Occipital lobe (tissue), 2 donors: Measurements from ENCODE around the gene NOTO. TPM values are rescaled to one million over a fixed set of nuclear protein-coding genes. Genes with fewer than 3 reads are reported as not detected.

Source experiments
- DNase-seq: peaks from one replicate; lab custom pipeline; 2025; lab: John Stamatoyannopoulos, UW
- total RNA-seq: library from RNA; depleted of rRNA; stranded (reverse); fragments of >200 nt; gene quantifications from one replicate; pipeline ENCODE4 v1.2.3, GENCODE V29; 2014

The NOTO gene
- total RNA-seq, 1 donor from 2014 or later, result not detected

- DNase-seq, result peak; percentile 91
Observed at GRCh38 chr2:73233932-73234832, 31.8 kb downstream of the NOTO start, which contains the start of gene CCT7. TSS of gene CCT7 (plus strand) at chr2:73234308. CDS start at chr2:73234379, 71 bp downstream.

GRCh38 chr2:73235315-73236028 lies 33.1 kb downstream of the NOTO start:
- no peak for DNase-seq

DNA sequence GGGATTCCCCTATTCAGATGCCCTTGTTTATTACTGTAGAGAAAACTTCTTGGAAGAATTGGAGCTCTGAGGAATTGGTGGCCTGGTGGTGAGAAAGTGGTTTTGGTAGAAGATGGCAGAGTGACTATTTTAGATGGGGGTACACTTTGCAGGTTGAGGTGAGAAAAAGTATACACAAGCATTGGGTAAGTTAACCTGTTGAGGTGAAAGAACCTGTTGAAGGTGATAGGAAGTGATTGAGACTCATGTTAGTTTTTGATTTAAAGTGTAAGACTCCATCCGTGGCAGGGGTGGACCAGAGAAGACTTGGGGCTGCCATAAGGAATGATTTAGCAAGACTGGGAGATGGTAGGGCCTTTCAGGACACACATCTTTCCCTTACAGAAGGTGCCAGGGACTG lies 34.8 kb downstream of the NOTO start:
- DNase-seq, result no peak

- DNase-seq, result no peak
Observed at GRCh38 chr2:73238149-73238548, 35.8 kb downstream of the NOTO start.

DNA sequence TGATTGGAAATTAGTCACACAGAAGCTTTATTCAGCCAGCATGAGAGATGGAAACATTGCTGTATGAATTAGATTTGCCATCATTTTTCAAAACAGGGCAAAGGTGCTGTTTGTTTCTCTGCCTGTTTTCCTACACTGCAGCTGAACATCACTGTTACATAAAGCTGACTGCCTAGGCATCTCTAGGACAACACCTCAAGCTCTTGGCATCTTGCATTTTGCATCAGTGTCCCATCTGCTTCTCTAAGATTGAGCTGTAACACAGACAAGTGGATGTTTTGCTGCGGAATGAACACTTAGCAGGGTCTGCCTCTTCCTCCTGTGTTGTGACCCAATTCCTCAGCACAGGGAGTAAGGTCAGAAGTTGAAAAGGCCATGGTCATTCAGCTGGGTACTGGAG lies 36.6 kb downstream of the NOTO start:
- DNase-seq, result no peak

DNA sequence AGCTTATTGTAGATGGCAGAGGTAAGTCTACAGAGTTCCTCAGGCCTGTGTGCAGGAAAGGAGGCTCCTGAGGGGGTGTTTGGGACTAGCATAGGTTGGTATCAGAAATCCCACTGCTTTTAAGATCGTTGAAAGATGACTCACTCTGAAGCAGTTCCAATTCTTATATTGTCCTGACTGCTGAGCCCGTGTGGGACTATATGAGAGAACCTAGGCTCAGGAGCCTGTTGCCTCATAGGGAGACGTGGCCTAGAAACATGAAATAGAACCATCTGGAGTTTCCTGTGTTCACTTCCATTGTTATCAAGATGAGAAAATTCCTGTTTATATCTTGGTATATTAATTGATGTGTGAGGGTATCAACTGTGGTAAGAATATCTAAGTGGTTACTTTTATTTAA lies 37.4 kb downstream of the NOTO start:
- no peak for DNase-seq

DNA sequence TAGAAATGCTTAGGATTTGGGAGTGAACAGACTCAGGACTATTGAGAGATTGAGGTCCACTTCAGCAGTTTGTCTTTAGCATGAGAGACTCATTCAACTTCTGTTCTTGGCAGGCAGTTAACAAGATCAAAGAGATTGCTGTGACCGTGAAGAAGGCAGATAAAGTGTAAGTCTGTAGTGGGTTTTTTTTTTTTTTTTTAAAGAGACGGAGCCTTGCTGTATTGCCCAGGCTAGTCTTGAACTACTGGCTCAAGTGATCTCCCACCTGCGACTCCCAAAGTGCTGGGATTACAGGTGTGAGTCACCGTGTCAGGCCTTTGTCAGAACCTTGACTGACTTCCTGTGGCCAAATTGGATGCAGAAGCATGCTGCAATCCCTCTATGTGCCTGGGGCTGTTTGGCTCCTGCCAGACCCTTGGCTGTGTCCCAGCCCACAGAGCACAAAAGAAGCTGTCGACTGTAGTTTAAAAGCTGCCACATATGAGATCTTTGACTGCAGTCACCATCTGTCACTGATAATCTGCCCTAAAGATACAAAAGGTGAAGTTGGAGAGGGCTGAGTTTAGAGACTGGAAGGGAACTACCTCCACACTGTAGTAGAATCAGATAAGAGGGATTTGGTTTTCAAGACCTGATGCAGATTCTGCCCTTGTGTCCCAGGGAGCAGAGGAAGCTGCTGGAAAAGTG lies 41.7 kb downstream of the NOTO start:
- no peak for DNase-seq

DNA sequence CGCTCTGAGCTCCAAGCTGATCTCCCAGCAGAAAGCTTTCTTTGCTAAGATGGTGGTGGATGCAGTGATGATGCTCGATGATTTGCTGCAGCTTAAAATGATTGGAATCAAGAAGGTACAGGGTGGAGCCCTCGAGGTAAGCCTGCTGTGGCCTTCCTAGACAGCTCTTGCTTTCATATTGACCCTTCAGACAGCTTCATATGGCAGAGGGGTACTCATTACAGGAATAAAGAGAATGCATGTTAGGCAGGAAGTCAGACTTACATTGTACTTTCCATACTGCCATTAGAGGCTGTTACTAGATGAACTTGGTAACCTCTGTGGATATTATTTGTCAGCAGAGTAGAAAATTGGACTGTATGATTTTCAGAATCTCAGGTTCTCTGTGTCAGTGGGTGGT lies 42.2 kb downstream of the NOTO start:
- DNase-seq, result no peak

DNA sequence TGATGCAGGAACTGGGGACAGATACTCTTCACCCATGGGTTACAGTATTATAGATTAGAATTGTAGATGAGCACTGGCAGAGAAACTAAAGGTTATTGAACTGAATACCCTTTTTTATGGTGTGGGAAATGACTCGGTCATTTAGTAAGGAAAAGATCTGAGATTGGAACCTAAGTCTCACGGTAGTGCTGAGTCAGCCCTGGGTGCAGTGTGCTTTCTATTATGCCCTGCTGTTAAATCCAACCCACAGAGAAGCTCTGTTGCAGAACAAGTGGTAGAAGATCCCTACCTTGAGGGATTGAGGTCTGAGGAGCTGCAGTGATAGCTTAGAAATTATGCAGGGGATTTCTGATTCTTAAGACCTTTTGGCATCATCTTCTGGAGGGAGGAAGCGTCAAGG lies 44.5 kb downstream of the NOTO start:
- DNase-seq, result no peak

DNA sequence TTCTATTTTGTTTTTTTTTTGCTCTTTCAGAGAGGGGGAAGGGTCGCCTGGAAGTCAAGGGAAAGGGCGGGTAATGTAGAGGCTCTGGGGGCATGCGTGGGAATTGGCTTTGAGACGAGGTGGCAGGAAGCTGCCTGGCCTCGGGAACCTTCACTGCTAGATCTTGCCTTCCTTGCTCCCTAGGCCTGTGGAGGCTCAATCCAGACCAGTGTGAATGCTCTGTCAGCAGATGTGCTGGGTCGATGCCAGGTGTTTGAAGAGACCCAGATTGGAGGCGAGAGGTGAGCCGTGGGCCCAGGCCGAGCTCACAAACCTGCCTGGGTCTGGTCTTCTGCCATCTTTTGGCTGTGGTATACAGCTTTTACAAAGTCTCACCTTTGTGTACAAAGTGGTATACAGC lies 47.3 kb downstream of the NOTO start:
- no peak for DNase-seq

GRCh38 chr2:73250872-73251846 lies 48.8 kb downstream of the NOTO start:
- no peak for DNase-seq

DNA sequence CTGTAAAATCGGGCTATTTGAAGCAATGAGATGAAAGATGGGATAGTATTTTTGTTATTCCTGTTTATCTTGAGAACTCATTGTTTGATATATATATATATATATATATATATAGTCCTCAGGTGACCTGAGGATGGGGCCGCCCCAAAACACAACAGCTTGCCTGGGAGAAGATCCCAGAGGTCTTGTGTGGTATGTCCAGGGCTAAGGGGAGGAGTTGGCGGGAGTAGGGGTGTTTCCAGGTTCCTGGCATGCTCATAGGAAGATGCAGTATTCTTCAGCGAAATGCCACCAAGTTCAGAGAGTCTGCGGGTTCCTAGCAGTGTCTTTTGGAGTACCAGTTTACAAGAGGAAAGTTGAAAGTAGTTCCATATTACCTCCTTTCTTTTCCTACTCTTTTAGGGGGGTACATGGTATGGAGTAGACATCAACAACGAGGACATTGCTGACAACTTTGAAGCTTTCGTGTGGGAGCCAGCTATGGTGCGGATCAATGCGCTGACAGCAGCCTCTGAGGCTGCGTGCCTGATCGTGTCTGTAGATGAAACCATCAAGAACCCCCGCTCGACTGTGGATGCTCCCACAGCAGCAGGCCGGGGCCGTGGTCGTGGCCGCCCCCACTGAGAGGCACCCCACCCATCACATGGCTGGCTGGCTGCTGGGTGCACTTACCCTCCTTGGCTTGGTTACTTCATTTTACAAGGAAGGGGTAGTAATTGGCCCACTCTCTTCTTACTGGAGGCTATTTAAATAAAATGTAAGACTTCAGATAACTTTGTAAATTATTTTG lies 50.1 kb downstream of the NOTO start:
- DNase-seq, result no peak

- no peak for DNase-seq
Observed at GRCh38 chr2:73253400-73253799, 51.0 kb downstream of the NOTO start.

- DNase-seq, result no peak
Observed at GRCh38 chr2:73253901-73254300, 51.5 kb downstream of the NOTO start.

DNA sequence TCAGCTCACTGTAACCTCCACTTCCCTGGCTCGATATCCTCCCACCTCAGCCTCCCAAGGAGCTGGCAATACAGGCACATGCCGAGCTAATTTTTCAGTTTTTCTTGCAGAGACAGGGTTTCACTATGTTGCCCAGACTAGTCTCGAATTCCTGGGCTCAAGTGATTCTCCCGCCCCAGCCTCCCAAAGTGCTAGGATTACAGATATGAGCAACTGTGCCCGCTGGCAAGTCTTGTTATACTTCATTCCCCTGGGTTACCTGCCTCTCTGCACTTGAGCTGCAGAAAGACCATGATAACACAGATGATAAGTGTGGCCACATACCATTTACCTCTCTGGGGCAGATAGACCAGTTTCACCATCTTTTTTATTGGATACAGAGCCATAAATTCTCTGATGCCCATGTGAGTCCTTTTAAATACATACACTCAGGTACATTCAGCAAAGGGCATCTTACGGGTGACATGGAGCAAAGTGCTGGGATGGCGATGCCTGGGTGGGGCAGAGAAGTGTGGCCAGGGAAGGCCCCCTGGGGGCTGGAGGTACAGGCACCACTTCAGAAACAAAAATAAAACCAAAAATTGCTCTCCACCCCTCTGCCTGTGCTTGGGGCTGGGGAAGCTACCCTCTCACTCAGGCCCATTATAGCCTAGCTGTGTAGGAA lies 52.1 kb downstream of the NOTO start:
- no peak for DNase-seq

DNA sequence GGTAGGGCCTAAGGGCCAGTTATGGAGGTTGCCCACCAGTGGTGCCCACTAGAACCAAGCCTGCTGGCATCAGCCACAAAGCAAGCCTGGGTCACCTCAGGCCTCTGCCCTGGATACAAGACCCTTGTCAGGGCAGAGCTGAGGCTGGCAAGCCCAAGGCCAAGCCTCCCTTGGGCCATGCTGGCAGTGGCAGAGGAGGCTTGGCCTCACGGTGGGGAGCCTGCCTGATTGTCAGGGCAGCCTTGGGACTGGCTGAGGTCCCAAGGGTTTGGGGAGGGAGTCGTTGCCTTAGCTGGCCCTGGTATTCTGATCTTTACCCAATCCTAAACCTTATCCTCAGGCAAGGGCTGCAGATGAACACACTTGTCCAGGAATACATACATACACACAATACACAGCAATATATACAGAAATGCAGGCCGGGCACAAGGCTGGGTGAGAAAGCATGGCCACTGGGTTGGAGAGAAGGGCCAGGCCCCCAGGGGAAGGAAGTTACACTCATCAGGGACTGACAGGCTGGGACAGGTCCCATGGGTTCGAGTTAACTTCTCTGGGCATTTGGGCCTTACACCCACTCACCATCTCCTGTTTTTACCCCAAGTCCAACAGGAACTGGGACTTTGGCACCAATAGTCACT lies 52.8 kb downstream of the NOTO start:
- DNase-seq, result no peak

DNA sequence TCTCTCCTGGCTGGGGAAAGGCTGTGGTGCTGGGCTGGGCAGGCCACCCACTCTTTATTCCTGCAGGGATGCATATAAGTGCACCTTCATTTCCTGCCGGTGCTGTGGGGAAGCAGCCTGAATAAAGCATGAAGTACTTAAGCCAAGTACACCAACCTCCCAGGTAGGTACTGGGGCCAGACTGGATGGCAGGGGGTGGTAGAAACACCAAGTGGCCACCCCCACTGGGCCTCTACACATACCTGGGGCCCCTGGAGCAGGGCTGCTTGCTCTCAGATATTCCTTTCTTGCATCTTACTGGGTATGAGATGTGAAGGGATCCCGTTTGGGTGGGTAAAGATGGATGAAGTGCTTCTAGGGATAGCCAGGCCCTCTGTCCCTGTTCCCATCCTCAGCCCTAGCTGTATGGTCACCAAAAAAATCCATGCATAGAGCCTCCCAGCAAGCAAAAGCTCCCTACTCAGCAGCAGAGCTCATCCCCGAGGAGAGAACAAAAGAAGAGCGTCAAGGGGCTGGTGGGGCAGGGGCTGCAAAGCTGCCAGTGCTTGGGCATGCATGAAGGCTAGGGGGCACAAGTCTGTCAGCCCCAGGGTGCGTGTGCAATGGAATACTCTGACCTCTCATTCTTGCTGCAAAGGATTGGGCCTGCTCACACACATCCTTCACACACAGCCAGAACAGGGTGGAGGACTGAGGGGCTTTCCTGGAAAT lies 53.7 kb downstream of the NOTO start:
- no peak for DNase-seq

DNA sequence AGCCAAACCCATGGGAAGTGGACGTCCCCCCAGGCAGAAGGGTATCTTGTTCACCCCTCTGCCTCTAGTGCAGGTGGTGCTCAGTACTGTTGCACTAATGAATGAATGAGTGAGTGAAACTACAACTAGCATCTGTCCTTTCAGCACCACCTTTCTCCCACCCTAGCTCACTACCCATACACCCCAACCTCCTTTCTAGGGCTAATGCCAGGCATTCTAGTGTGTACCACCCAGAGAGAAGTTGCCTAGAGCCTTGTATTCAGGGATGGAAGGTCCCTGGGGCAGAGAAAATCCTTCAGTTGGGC lies 54.2 kb downstream of the NOTO start:
- DNase-seq, result no peak

GRCh38 chr2:73257021-73257420 lies 54.6 kb downstream of the NOTO start:
- DNase-seq, result no peak
